Neutrophil (primary cell): ENCODE measurements around the gene PAX3.

Source experiments
- H3K27ac ChIP-seq: fragments of 200-600 bp; sonication (generic); 2 replicates; pipeline ENCODE4 v1.5.1; 2016; ENCODE audit warnings: mild to moderate bottlenecking, moderate library complexity
- H3K27me3 ChIP-seq: fragments of 200-600 bp; sonication (generic); 2 replicates; pipeline ENCODE4 v1.6.0; 2016; ENCODE audit warnings: mild to moderate bottlenecking
- H3K36me3 ChIP-seq: fragments of 200-600 bp; sonication (generic); 2 replicates; pipeline ENCODE4 v1.5.1; 2017
- H3K4me1 ChIP-seq, 2 experiments: fragments of 200-600 bp in 1 of 2; sonication (generic) in 1 of 2; 1 replicate in 1 of 2; 2 replicates in 1 of 2; pipeline versions ENCODE4 v1.5.1 to v1.6.1; 2013 to 2016; ENCODE audit warnings: low read depth in 1 of 2, low read length in 1 of 2, mild to moderate bottlenecking in 1 of 2, moderate library complexity in 1 of 2; ENCODE audit not compliant: control insufficient read depth in 1 of 2, insufficient read depth in 1 of 2
- H3K4me3 ChIP-seq, 2 experiments: fragments of 200-600 bp in 1 of 2; sonication (generic) in 1 of 2; 1 replicate in 1 of 2; 2 replicates in 1 of 2; pipeline ENCODE4 v1.5.1; 2013 to 2016; ENCODE audit warnings: low read depth in 1 of 2, low read length in 1 of 2, mild to moderate bottlenecking in 1 of 2, moderate library complexity in 1 of 2
- H3K9me3 ChIP-seq: fragments of 200-600 bp; sonication (generic); 2 replicates; pipeline ENCODE4 v1.5.1; 2016
- CTCF ChIP-seq: fragments of 200-600 bp; sonication (generic); IDR thresholded peaks from 2 replicates; pipeline ENCODE4 v1.5.1; 2016; ENCODE audit warnings: antibody characterized with exemption

The PAX3 gene

GRCh38 chr2:222305516-222306392, 7.0 kb upstream of the PAX3 start:
- Histone ChIP-seq H3K27me3 (peaks cover 87% of the 10 kb centered on the region), H3K27ac (no peak overlapping the region), H3K4me3 (peak overlapping the region; percentile 58 to 70), H3K4me1 (peaks cover 55 to 59% of the 10 kb centered on the region in 2 experiments), H3K36me3 (no peaks in the 10 kb centered on the region), H3K9me3 (peaks cover 5% of the 10 kb centered on the region)
- no peak for TF ChIP-seq CTCF

GRCh38 chr2:222304737-222305515, 6.1 kb upstream of the PAX3 start:
- H3K4me1 ChIP-seq = peaks cover 62 to 65% of the 10 kb centered on the region in 2 experiments
- peak overlapping the region; percentile 68 for H3K27ac ChIP-seq
- H3K27me3 ChIP-seq = peaks cover 87% of the 10 kb centered on the region
- TF ChIP-seq CTCF = no peak
- H3K36me3 ChIP-seq = no peaks in the 10 kb centered on the region
- peaks cover 5% of the 10 kb centered on the region for H3K9me3 ChIP-seq
- peak overlapping the region; percentile 58 to 70 for H3K4me3 ChIP-seq

- H3K4me3 ChIP-seq = peak overlapping the region; percentile 58 to 70
- peaks cover 87% of the 10 kb centered on the region for H3K27me3 ChIP-seq
- peaks cover 5% of the 10 kb centered on the region for H3K9me3 ChIP-seq
- peaks cover 71 to 73% of the 10 kb centered on the region in 2 experiments for H3K4me1 ChIP-seq
- no peaks in the 10 kb centered on the region for H3K36me3 ChIP-seq
- no peak for TF ChIP-seq CTCF
- H3K27ac ChIP-seq = peak overlapping the region; percentile 68
Measured at GRCh38 chr2:222303828-222304736, 5.3 kb upstream of the PAX3 start.

GRCh38 chr2:222303045-222303827, 4.4 kb upstream of the PAX3 start:
- Histone ChIP-seq H3K36me3 (no peaks in the 10 kb centered on the region), H3K4me3 (peak overlapping the region; percentile 58 to 70), H3K27ac (no peak overlapping the region), H3K27me3 (peaks cover 87% of the 10 kb centered on the region), H3K4me1 (peaks cover 79 to 82% of the 10 kb centered on the region in 2 experiments), H3K9me3 (peaks cover 5% of the 10 kb centered on the region)
- TF ChIP-seq CTCF = no peak
